Measurements from ENCODE around the gene HDAC7. TPM values are rescaled to one million over a fixed set of nuclear protein-coding genes. Genes with fewer than 3 reads are reported as not detected.

HDAC7 gene
- total RNA-seq, 1 donor from 2014 or later, result 93.2 TPM

- DNase-seq (ENCODE audit: low spot score), result no peak
- no peaks in the 10 kb centered on the region for H3K4me1 Mint-ChIP-seq (ENCODE audit: low read depth)
- no peak overlapping the region for H3K4me3 Mint-ChIP-seq (ENCODE audit: unreplicated experiment)
- TF ChIP-seq CTCF (IDR thresholded peaks at IDR 0.05), result no peak
- H3K9me3 Mint-ChIP-seq (ENCODE audit: low read depth), result no peaks in the 10 kb centered on the region
- no peaks in the 10 kb centered on the region for H3K27me3 Mint-ChIP-seq (ENCODE audit: low read depth)
- no peaks in the 10 kb centered on the region for H3K36me3 Mint-ChIP-seq (ENCODE audit: low read depth)
- no peak overlapping the region for H3K27ac Mint-ChIP-seq (ENCODE audit: unreplicated experiment)
These were observed 40.7 kb upstream of the HDAC7 start for GRCh38 chr12:47860279-47860841.

GRCh38 chr12:47858511-47859266, 39.0 kb upstream of the HDAC7 start:
- DNase-seq (ENCODE audit: low spot score), result no peak
- TF ChIP-seq CTCF (IDR thresholded peaks at IDR 0.05), result no peak
- Mint-ChIP-seq H3K4me3 (ENCODE audit: unreplicated experiment) (no peak overlapping the region), H3K9me3 (ENCODE audit: low read depth) (no peaks in the 10 kb centered on the region), H3K27ac (ENCODE audit: unreplicated experiment) (no peak overlapping the region), H3K27me3 (ENCODE audit: low read depth) (no peaks in the 10 kb centered on the region), H3K36me3 (ENCODE audit: low read depth) (no peaks in the 10 kb centered on the region), H3K4me1 (ENCODE audit: low read depth) (no peaks in the 10 kb centered on the region)

GRCh38 chr12:47856721-47857575, 37.2 kb upstream of the HDAC7 start:
- no peaks in the 10 kb centered on the region for H3K4me1 Mint-ChIP-seq (ENCODE audit: low read depth)
- DNase-seq (ENCODE audit: low spot score), result no peak
- H3K27me3 Mint-ChIP-seq (ENCODE audit: low read depth), result no peaks in the 10 kb centered on the region
- H3K27ac Mint-ChIP-seq (ENCODE audit: unreplicated experiment), result no peak overlapping the region
- H3K9me3 Mint-ChIP-seq (ENCODE audit: low read depth), result no peaks in the 10 kb centered on the region
- H3K36me3 Mint-ChIP-seq (ENCODE audit: low read depth), result no peaks in the 10 kb centered on the region
- H3K4me3 Mint-ChIP-seq (ENCODE audit: unreplicated experiment), result no peak overlapping the region
- TF ChIP-seq CTCF (IDR thresholded peaks at IDR 0.05), result no peak

- DNase-seq (ENCODE audit: low spot score), result no peak
These were observed 36.4 kb upstream of the HDAC7 start for GRCh38 chr12:47856094-47856493.

More at GRCh38 chr12:47856094-47856493, 36.4 kb upstream of the HDAC7 start:
- H3K4me1 Mint-ChIP-seq (ENCODE audit: low read depth), result no peaks in the 10 kb centered on the region
- H3K27ac Mint-ChIP-seq (ENCODE audit: unreplicated experiment), result no peak overlapping the region
- H3K4me3 Mint-ChIP-seq (ENCODE audit: unreplicated experiment), result no peak overlapping the region
- H3K36me3 Mint-ChIP-seq (ENCODE audit: low read depth), result peaks cover 2% of the 10 kb centered on the region
- no peak for TF ChIP-seq CTCF (IDR thresholded peaks at IDR 0.05)
- H3K9me3 Mint-ChIP-seq (ENCODE audit: low read depth), result no peaks in the 10 kb centered on the region
- no peaks in the 10 kb centered on the region for H3K27me3 Mint-ChIP-seq (ENCODE audit: low read depth)

Data from chondrocyte (in vitro differentiated cells).